ENCODE data around the gene HNF4A.

- TF ChIP-seq POLR2A (IDR thresholded peaks at IDR 0.05): no peak
- TF ChIP-seq CTCF (IDR thresholded peaks at IDR 0.05): no peak
These were observed 95.5 kb downstream of the HNF4A start for GRCh38 chr20:44450903-44451450.

All from uterus (tissue), 2 donors.